BE2C (cell line): ENCODE measurements around the gene TXNRD3.
A peak's percentile ranks its signal among the peaks of the same experiment; 100 is the strongest.

ENCODE experiments used
- DNase-seq: peaks from one replicate; pipeline ENCODE4 v3.0.0-alpha.2; 2020
- H3K27me3 ChIP-seq: fragments of 250-450 bp; sonication (Bioruptor Pico); 2 replicates; pipeline ENCODE4 v1.5.1; 2020; ENCODE audit warnings: mild to moderate bottlenecking
- H3K36me3 ChIP-seq: fragments of 250-450 bp; sonication (Bioruptor Pico); 2 replicates; pipeline ENCODE4 v1.5.1; 2020; ENCODE audit warnings: mild to moderate bottlenecking
- H3K4me1 ChIP-seq: fragments of 250-450 bp; sonication (Bioruptor Pico); 2 replicates; pipeline ENCODE4 v1.5.1; 2020
- H3K4me3 ChIP-seq: 2 replicates; pipeline ENCODE4 v1.5.1; 2011; ENCODE audit warnings: low read depth, low read length
- H3K9me3 ChIP-seq: fragments of 250-450 bp; sonication (Bioruptor Pico); 2 replicates; pipeline ENCODE4 v1.5.1; 2020
- CTCF ChIP-seq: IDR thresholded peaks from 2 replicates; pipeline ENCODE4 v1.5.1; 2012; ENCODE audit warnings: mild to moderate bottlenecking, low read depth, low read length

The TXNRD3 gene

GRCh38 chr3:126682009-126682408 lies 27.1 kb upstream of the TXNRD3 start:
- Histone ChIP-seq H3K4me1 (peaks cover 46% of the 10 kb centered on the region), H3K27me3 (no peaks in the 10 kb centered on the region), H3K36me3 (no peaks in the 10 kb centered on the region), H3K4me3 (no peak overlapping the region), H3K9me3 (no peaks in the 10 kb centered on the region)
- TF ChIP-seq CTCF = no peak
- DNase-seq = no peak

GRCh38 chr3:126680667-126681055 lies 25.7 kb upstream of the TXNRD3 start:
- H3K4me3 ChIP-seq = no peak overlapping the region
- no peak for TF ChIP-seq CTCF
- no peaks in the 10 kb centered on the region for H3K27me3 ChIP-seq
- no peaks in the 10 kb centered on the region for H3K36me3 ChIP-seq
- H3K9me3 ChIP-seq = no peaks in the 10 kb centered on the region
- DNase-seq = no peak
- peaks cover 46% of the 10 kb centered on the region for H3K4me1 ChIP-seq

GRCh38 chr3:126679831-126680666 lies 25.1 kb upstream of the TXNRD3 start:
- no peaks in the 10 kb centered on the region for H3K27me3 ChIP-seq
- H3K36me3 ChIP-seq = no peaks in the 10 kb centered on the region
- no peak for TF ChIP-seq CTCF
- peaks cover 46% of the 10 kb centered on the region for H3K4me1 ChIP-seq
- H3K4me3 ChIP-seq = peak overlapping the region; percentile 3
- no peaks in the 10 kb centered on the region for H3K9me3 ChIP-seq
- peak; percentile 41 for DNase-seq

GRCh38 chr3:126679318-126679751 lies 24.4 kb upstream of the TXNRD3 start:
- Histone ChIP-seq H3K4me3 (peak overlapping the region; percentile 3), H3K27me3 (no peaks in the 10 kb centered on the region), H3K4me1 (peaks cover 43% of the 10 kb centered on the region), H3K36me3 (no peaks in the 10 kb centered on the region), H3K9me3 (no peaks in the 10 kb centered on the region)
- peak; percentile 92 for DNase-seq
- TF ChIP-seq CTCF = peak; percentile 86

- no peaks in the 10 kb centered on the region for H3K27me3 ChIP-seq
- no peak for TF ChIP-seq CTCF
- H3K9me3 ChIP-seq = no peaks in the 10 kb centered on the region
- H3K36me3 ChIP-seq = no peaks in the 10 kb centered on the region
- no peak overlapping the region for H3K4me3 ChIP-seq
- peaks cover 41% of the 10 kb centered on the region for H3K4me1 ChIP-seq
- no peak for DNase-seq
Measured at GRCh38 chr3:126678693-126679317, 23.9 kb upstream of the TXNRD3 start.
